ENCODE results near the gene CORO2B. TPM values are rescaled to one million over a fixed set of nuclear protein-coding genes. Genes with fewer than 3 reads are reported as not detected.

CORO2B gene
- total RNA-seq, 1 donor from 2014 or later: 0.43 TPM

DNA sequence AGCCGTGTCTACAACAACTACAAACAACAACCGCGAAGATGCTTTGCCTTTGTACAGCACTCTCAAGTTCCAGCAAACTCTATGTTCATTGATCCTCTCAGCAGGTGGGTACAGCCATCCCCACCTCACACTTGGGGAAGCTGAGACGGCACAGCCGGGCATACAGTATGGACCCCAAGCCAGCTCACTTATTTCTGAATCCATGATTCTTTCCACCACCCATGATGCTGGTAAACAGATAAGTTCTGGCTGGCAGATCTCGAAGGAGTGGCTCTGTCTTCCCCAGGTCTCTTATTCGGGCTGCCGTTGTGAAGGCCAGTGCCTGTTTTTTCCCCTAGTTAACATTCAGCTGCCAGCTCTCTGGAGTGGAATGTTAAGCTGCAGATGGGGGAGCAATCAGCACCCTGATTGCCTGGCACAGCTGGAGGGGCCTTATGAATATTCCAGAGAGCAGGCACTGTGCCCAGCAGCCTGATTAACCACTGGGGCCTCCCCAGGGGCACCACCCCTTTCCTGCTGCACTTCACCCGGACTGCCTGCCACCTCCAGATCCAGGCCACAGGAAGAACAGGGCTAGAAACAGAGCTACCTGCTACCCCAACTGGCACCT, 73.2 kb downstream of the CORO2B start:
- Mint-ChIP-seq H3K27me3 (ENCODE audit: low read depth) (peaks cover 2% of the 10 kb centered on the region), H3K36me3 (ENCODE audit: low read depth) (no peaks in the 10 kb centered on the region), H3K4me3 (ENCODE audit: low read depth) (no peak overlapping the region), H3K27ac (no peak overlapping the region), H3K9me3 (no peaks in the 10 kb centered on the region), H3K4me1 (ENCODE audit: low read depth) (no peaks in the 10 kb centered on the region)
- intact Hi-C loops (cut with micrococcal nuclease): loop anchor here (5.0 kb wide), 1 partner anchor 95 kb away; no protein-coding TSS in a partner anchor
- no peak for DNase-seq (ENCODE audit: low spot score)

DNA sequence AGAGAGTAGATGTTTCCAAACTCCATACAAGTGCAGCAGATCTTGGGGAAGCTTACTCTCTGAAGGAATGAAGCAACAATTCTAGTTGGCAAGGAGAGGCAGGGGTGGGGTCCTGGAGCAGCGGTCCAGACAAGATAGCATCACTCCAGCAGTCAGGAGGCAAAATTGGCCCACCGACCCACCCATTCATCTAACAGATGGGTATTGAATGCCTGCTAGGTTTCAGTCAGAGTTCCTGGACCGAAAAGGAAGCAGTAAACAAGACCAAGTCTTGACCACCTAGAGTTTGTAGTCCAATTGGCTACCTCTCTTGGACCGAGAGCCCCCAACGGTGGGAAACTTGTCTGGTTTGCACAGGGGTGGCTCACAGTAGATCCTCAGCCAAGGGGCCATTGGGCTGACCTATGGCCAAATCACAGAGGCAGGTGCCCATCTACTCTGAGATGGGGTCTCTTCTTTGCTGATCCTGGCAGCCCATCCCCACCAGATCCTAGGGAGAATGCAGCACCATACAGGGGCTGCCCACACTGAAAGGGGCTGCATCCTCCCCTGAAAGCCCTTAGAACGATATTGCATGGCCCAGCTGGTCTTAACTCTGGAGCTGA, 74.3 kb downstream of the CORO2B start:
- intact Hi-C loops (cut with micrococcal nuclease): loop anchor here (5.0 kb wide), 1 partner anchor 96 kb away; no protein-coding TSS in a partner anchor
- H3K4me1 Mint-ChIP-seq (ENCODE audit: low read depth): no peaks in the 10 kb centered on the region

DNA sequence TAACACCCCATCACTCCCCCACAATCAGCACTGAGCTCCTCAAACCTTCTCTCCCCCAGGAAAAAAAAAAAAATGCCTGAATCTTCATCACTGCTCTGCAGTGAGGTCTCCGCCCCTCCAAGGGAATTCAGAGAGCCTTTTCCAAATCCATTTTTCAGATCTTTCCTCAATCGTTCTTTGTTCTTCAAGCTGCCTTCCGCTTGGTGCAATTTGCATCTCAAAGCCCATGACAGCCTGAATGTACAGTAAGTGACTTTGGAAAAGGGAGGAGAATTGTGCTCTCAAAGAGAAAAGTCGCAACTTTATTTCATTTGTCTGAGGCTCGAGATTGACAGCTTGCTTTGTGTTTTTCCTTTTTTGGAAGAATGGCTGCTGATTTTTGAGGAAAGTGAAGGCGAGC, 75.0 kb downstream of the CORO2B start:
- no peak overlapping the region for H3K27ac Mint-ChIP-seq

More for the DNA sequence above, 74.3 kb downstream of the CORO2B start:
- Mint-ChIP-seq H3K27ac (no peak overlapping the region), H3K27me3 (ENCODE audit: low read depth) (peaks cover 2% of the 10 kb centered on the region), H3K4me3 (ENCODE audit: low read depth) (no peak overlapping the region), H3K9me3 (no peaks in the 10 kb centered on the region), H3K36me3 (ENCODE audit: low read depth) (no peaks in the 10 kb centered on the region)
- no peak for DNase-seq (ENCODE audit: low spot score)

DNA sequence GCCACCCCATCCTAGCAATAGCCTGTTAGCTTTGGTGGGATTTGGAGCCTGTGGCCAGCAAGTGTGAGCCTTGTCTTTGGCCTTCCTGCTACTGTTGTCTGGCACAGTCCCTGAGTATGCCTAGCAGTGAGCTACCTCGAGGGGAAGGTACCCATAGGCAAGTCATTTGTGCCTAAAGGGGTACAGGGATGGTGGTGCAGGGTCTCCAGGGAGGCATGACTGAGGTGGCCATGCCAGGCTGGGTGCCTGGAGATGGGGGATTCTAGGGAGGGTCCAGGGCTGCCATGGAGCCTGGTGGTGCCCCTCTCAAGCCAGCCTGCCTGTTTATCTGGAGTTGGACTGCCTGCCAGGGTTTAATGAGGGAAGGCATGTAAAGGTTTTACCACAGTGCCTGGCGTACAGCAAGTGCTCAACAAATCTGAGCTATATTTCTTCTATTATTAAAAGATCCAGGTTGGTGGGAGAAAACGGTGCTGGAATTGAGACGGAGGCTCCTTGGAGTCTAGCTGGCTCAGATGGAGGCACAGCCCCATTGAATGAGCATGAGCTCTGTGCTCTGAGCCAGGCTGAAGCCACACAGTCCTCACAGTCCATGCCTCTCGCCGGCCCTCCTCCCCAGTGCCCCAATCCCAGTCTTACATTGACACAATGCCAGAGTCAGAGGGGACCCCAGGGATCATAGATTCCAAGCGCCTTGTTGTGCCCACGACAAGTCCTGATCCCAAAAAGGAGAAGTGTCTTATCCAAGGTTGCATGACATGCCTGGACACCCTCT, 76.2 kb downstream of the CORO2B start:
- intact Hi-C loops (cut with micrococcal nuclease): loop anchor here (5.0 kb wide), 1 partner anchor 98 kb away; no protein-coding TSS in a partner anchor
- Mint-ChIP-seq H3K27me3 (ENCODE audit: low read depth) (peaks cover 2% of the 10 kb centered on the region), H3K4me1 (ENCODE audit: low read depth) (no peaks in the 10 kb centered on the region), H3K9me3 (no peaks in the 10 kb centered on the region), H3K27ac (no peak overlapping the region), H3K4me3 (ENCODE audit: low read depth) (no peak overlapping the region), H3K36me3 (ENCODE audit: low read depth) (no peaks in the 10 kb centered on the region)
- no peak for DNase-seq (ENCODE audit: low spot score)

More for the DNA sequence above, 75.0 kb downstream of the CORO2B start:
- intact Hi-C loops (cut with micrococcal nuclease): loop anchor here (5.0 kb wide), 1 partner anchor 96 kb away; no protein-coding TSS in a partner anchor
- no peak for DNase-seq (ENCODE audit: low spot score)
- Mint-ChIP-seq H3K4me1 (ENCODE audit: low read depth) (no peaks in the 10 kb centered on the region), H3K27me3 (ENCODE audit: low read depth) (peaks cover 2% of the 10 kb centered on the region), H3K4me3 (ENCODE audit: low read depth) (no peak overlapping the region), H3K9me3 (no peaks in the 10 kb centered on the region), H3K36me3 (ENCODE audit: low read depth) (no peaks in the 10 kb centered on the region)

DNA sequence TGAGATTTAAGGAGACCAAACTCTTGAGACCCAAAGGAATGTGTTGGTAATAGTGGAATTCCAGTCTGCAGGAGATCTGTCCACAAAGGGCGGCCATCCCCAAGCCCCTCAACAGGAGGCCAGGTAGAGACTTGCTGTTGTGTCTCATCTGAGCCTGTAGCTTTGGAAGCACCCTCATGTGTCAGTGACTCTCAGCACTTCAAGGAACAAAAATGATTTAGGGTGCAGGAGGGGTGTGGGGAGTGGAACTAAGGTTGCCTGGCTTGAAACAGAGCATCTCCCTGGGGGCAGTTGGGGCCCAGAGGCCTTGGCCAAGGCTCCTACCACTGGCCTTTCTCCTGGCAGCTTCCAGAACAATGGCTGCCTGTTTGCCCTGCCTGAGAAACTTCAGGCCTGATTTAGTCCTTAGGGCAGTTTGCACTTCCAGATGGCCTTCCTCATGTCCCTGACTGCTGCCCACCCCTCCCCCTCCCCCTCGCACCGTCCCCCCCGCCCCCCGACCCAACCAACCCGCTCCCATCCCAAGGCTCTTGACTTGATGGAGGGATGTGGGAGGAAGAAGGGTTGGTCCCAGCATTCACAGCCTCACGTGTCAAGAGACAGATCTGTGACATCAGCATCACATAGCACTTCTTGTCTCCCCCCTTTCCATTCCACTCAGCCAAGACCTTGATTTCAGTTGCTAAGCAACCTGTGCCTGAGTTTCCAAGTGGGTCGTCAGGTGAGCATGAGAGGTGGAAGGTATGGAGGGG, 77.1 kb downstream of the CORO2B start:
- intact Hi-C loops (cut with micrococcal nuclease): no loop called here
- H3K4me3 Mint-ChIP-seq (ENCODE audit: low read depth): no peak overlapping the region
- no peak overlapping the region for H3K27ac Mint-ChIP-seq
- DNase-seq (ENCODE audit: low spot score): no peak
- peaks cover 2% of the 10 kb centered on the region for H3K27me3 Mint-ChIP-seq (ENCODE audit: low read depth)
- no peaks in the 10 kb centered on the region for H3K4me1 Mint-ChIP-seq (ENCODE audit: low read depth)
- H3K36me3 Mint-ChIP-seq (ENCODE audit: low read depth): no peaks in the 10 kb centered on the region
- no peaks in the 10 kb centered on the region for H3K9me3 Mint-ChIP-seq

DNA sequence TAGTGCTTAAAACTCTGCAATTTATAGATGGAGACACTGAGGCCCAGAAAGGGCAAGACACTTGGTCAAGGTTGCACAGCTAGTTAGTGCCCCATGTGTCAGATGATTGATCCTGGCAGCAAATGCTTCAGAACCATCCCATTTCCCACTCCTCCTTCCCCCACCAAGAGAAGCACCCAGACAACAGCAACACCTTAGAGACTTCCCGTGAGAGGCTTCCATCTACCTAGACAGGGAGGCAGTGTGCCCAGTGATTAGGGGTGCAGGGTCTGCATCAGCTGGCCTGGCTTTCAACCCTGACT, 77.6 kb downstream of the CORO2B start:
- H3K4me1 Mint-ChIP-seq (ENCODE audit: low read depth): no peaks in the 10 kb centered on the region
- H3K4me3 Mint-ChIP-seq (ENCODE audit: low read depth): no peak overlapping the region
- intact Hi-C loops (cut with micrococcal nuclease): no loop called here
- H3K27ac Mint-ChIP-seq: no peak overlapping the region
- no peaks in the 10 kb centered on the region for H3K9me3 Mint-ChIP-seq
- H3K36me3 Mint-ChIP-seq (ENCODE audit: low read depth): no peaks in the 10 kb centered on the region
- DNase-seq (ENCODE audit: low spot score): no peak
- H3K27me3 Mint-ChIP-seq (ENCODE audit: low read depth): peaks cover 2% of the 10 kb centered on the region

DNA sequence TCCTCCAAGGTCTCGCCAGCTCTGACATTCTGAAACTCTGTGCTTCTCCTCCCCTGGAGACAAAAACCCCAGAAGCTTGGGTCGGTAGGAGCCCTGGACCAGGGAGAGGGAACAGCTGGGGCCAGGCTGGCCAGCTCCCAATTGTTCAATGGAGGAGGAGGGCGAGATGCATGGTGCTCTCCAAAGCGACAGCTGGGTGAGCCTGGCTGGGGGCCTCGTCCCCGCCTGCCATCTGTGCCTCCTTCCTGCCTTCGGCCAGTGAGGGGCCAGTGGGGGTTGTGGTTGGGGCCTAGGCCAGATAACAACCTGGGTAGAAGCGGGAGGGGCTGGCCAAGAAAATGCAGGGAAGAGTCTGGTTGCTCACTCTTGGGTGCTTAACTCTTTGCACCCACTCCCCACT, 79.4 kb downstream of the CORO2B start:
- intact Hi-C loops (cut with micrococcal nuclease): no loop called here
- H3K4me1 Mint-ChIP-seq (ENCODE audit: low read depth): no peaks in the 10 kb centered on the region
- no peaks in the 10 kb centered on the region for H3K36me3 Mint-ChIP-seq (ENCODE audit: low read depth)
- H3K4me3 Mint-ChIP-seq (ENCODE audit: low read depth): no peak overlapping the region
- no peak for DNase-seq (ENCODE audit: low spot score)
- H3K9me3 Mint-ChIP-seq: no peaks in the 10 kb centered on the region
- peaks cover 2% of the 10 kb centered on the region for H3K27me3 Mint-ChIP-seq (ENCODE audit: low read depth)
- H3K27ac Mint-ChIP-seq: no peak overlapping the region

DNA sequence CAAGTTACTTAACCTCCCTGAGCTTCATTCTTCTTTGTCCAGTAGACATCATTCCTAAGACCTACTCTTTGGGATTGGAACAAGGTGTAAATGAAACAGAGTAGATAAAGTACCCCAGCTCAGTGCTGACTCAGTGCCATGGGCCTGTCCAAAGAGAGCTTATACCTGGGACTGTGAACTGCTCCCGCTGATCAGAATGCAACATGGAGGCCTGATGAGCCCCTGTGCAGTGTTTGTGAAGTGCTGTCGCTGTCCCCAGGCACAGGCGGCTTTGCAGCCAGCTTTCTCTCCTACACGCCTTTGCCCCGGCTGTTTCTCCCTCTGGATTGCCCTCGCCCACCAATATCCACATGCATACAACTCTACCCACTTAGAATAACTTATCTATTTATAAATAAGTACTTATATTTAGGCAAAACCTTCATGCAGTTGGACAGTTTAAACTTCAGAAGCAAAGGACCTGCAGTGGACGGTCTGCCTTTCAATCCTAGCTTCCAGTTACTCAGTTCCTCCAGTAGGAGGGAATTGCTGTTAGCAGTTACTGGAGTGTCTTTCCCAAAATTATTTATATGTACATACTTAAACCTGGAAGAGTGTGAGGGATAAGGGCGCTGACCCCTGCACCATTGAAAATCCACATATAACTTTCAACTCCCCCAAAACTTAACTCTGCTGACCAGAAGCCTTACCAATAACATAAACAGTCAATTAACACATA, 80.0 kb downstream of the CORO2B start:
- H3K27me3 Mint-ChIP-seq (ENCODE audit: low read depth): peaks cover 6% of the 10 kb centered on the region
- intact Hi-C loops (cut with micrococcal nuclease): no loop called here
- H3K27ac Mint-ChIP-seq: no peak overlapping the region
- H3K9me3 Mint-ChIP-seq: no peaks in the 10 kb centered on the region
- no peaks in the 10 kb centered on the region for H3K4me1 Mint-ChIP-seq (ENCODE audit: low read depth)
- no peak overlapping the region for H3K4me3 Mint-ChIP-seq (ENCODE audit: low read depth)
- H3K36me3 Mint-ChIP-seq (ENCODE audit: low read depth): no peaks in the 10 kb centered on the region
- no peak for DNase-seq (ENCODE audit: low spot score)

DNA sequence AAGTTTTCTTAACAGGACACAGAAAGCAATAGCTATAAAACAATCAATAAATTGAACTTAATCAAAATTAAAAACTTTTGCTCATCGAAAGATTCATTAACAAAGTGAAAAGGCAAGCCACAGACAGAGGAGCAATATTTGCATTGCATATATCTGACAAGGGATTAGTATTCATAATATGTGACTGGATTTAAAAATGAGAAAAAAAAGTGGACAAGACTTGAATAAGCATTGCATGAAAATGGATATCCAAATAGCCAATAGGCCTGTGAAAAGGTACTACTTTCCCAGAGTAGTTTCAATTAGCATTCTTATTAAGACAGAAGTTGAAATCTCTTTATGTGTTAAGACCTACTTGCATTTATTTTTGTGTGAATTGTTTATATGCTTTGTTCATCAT, 84.7 kb downstream of the CORO2B start:
- no peak for DNase-seq (ENCODE audit: low spot score)
- intact Hi-C loops (cut with micrococcal nuclease): no loop called here
- H3K27ac Mint-ChIP-seq: no peak overlapping the region
- H3K4me1 Mint-ChIP-seq (ENCODE audit: low read depth): no peaks in the 10 kb centered on the region
- H3K36me3 Mint-ChIP-seq (ENCODE audit: low read depth): no peaks in the 10 kb centered on the region
- no peak overlapping the region for H3K4me3 Mint-ChIP-seq (ENCODE audit: low read depth)
- H3K27me3 Mint-ChIP-seq (ENCODE audit: low read depth): peaks cover 9% of the 10 kb centered on the region
- no peaks in the 10 kb centered on the region for H3K9me3 Mint-ChIP-seq

DNA sequence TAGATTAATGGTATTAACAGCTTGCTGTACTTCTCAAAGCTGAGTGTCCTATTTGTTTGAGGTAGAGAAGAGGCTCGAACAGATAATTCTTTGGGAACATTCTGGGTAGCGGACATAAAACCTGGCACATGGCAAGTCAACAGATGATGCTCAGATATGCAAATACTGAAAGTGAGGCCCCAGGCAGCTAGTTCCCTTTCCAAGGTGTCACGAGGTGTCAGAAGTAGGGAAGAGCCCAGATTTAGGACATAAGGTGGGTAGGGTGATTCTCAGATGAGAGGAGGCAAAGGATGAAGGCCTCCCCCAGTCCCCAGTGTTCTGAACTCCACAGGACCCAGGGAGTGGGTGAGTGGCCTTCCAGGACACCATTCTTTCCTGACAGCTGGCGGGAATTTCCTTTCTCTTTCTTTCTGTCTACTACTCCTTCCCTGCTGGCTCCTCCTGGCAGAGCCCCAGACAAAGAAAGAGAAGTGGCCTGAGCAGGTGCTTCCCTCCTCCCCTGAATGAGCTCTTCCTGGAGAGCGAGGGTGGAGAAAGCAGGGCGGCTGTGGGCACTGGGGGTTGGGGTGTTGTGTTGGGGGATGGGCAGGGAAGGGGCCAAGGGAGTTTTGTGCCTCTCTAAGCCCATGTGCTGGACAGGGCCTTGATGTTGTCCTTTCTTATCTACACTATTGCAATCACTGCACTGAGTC, 87.5 kb downstream of the CORO2B start:
- intact Hi-C loops (cut with micrococcal nuclease): no loop called here
- Mint-ChIP-seq H3K4me1 (ENCODE audit: low read depth) (no peaks in the 10 kb centered on the region), H3K4me3 (ENCODE audit: low read depth) (no peak overlapping the region), H3K27me3 (ENCODE audit: low read depth) (peaks cover 9% of the 10 kb centered on the region), H3K36me3 (ENCODE audit: low read depth) (no peaks in the 10 kb centered on the region), H3K9me3 (no peaks in the 10 kb centered on the region), H3K27ac (no peak overlapping the region)
- no peak for DNase-seq (ENCODE audit: low spot score)

DNA sequence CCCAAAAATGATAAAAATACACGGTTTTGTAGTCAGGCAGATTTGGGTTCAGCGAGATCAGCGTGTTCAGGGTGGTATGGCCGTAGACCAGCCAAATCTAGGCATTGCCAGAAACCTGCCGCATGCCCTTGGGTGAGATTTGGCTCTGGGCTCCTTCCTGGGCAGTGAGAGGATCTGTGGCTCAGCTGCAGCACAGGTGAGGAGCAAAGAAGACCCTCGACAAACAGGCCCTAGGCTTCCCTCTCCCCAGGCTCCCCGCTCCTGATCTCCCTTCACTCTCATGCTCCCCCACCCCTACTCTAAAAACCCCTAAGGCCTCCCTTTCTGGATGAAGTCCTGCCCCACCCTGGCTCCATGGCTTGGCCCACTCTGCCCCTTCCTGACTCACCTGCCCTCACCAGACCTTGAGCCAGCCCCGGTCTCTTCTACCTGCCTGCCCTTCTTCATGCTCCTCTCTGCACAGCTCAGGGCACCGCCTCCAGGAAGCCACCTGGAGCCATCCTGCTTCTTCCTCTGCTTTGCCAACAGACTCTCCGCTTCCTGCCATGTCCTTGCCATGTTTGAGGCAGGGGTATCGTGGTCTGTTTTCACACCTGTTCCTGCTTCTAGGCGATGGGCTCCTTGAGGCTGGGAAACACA, 88.1 kb downstream of the CORO2B start:
- no peak for DNase-seq (ENCODE audit: low spot score)
- H3K9me3 Mint-ChIP-seq: no peaks in the 10 kb centered on the region
- H3K4me3 Mint-ChIP-seq (ENCODE audit: low read depth): no peak overlapping the region
- peaks cover 13% of the 10 kb centered on the region for H3K27me3 Mint-ChIP-seq (ENCODE audit: low read depth)
- intact Hi-C loops (cut with micrococcal nuclease): no loop called here
- H3K27ac Mint-ChIP-seq: no peak overlapping the region
- H3K36me3 Mint-ChIP-seq (ENCODE audit: low read depth): no peaks in the 10 kb centered on the region
- H3K4me1 Mint-ChIP-seq (ENCODE audit: low read depth): no peaks in the 10 kb centered on the region
